DOHH2 (cell line): Measurements from ENCODE around the gene PROK2.

ENCODE experiments used
- CTCF ChIP-seq: fragments of 200-600 bp; sonication (generic); IDR thresholded peaks from one replicate; pipeline ENCODE4 v1.5.1; 2014; ENCODE audit warnings: antibody characterized with exemption, mild to moderate bottlenecking, low read depth, low read length; ENCODE audit not compliant: poor library complexity, severe bottlenecking
- EZH2phosphoT487 ChIP-seq: fragments of 200-600 bp; sonication (generic); IDR thresholded peaks from 2 replicates; pipeline ENCODE4 v1.6.1; 2017; ENCODE audit warnings: borderline replicate concordance, mild to moderate bottlenecking, antibody characterized with exemption, low read length, moderate library complexity, mixed read lengths

- TF ChIP-seq CTCF (no peak), EZH2phosphoT487 (no peak)
Observed at GRCh38 chr3:71801986-71802385, 17.0 kb upstream of the PROK2 start.
